Activated CD4-positive, alpha-beta T cell treated with anti-CD3 and anti-CD28 coated beads, Interleukin-2, amount 10 ng/mL, durations not matched to agents 7 days and 5 days (primary cell): ENCODE measurements around the gene MTAP. TPM values are rescaled to one million over a fixed set of nuclear protein-coding genes. Genes with fewer than 3 reads are reported as not detected.
A peak's percentile ranks its signal among the peaks of the same experiment; 100 is the strongest.

Source experiments
- CTCF ChIA-PET: fragments of 350-600 bp; sonication (Branson Sonifier 250); formaldehyde crosslinking; loops from one replicate; lab custom pipeline; 2021; ENCODE audit warnings: antibody characterized with exemption; lab: Charles Lee
- POLR2A ChIA-PET: fragments of 350-600 bp; sonication (Branson Sonifier 250); formaldehyde crosslinking; loops from one replicate; lab custom pipeline; 2021; ENCODE audit warnings: antibody characterized with exemption; lab: Charles Lee
- DNase-seq: peaks from one replicate; pipeline ENCODE4 v3.0.0-alpha.2; 2020
- H3K27ac Mint-ChIP-seq: one replicate; pipeline ENCODE4 v1.8.0; 2021; ENCODE audit warnings: mild to moderate bottlenecking, moderate library complexity, mixed read lengths
- H3K27me3 Mint-ChIP-seq: one replicate; pipeline ENCODE4 v1.8.0; 2021; ENCODE audit warnings: mixed read lengths
- H3K36me3 Mint-ChIP-seq: one replicate; pipeline ENCODE4 v1.8.0; 2021; ENCODE audit warnings: low read depth, mixed read lengths
- H3K4me1 Mint-ChIP-seq: one replicate; pipeline ENCODE4 v1.8.0; 2021; ENCODE audit warnings: mixed read lengths
- H3K4me3 Mint-ChIP-seq: one replicate; pipeline ENCODE4 v1.8.0; 2021; ENCODE audit warnings: mild to moderate bottlenecking, moderate library complexity, mixed read lengths
- H3K9me3 Mint-ChIP-seq: one replicate; pipeline ENCODE4 v1.8.0; 2021; ENCODE audit warnings: mixed read lengths
- total RNA-seq, 2 experiments: library from RNA; stranded (reverse); gene quantifications; one replicate each; pipeline ENCODE4 v1.2.3, GENCODE V29; 2021

MTAP gene
- total RNA-seq, result 10 to 100 TPM; 51.8 to 57.4 TPM

- peaks cover 21% of the 10 kb centered on the region for H3K27me3 Mint-ChIP-seq
- peak within 1 kb of the TSS; percentile 99 for H3K27ac Mint-ChIP-seq
- ChIA-PET POLR2A (interaction anchor here (0.6 kb wide), 1 partner anchor 737 kb away, joined by 4 read pairs; no protein-coding TSS in a partner anchor), CTCF (interaction anchor here (0.7 to 1.4 kb wide), 2 partner anchors 14 to 288 kb away, joined by 3 to 4 read pairs; no protein-coding TSS in a partner anchor)
- peaks cover 40% of the 10 kb centered on the region for H3K4me1 Mint-ChIP-seq
- peak within 1 kb of the TSS; percentile 99 for H3K4me3 Mint-ChIP-seq
- peaks cover 25% of the 10 kb centered on the region for H3K36me3 Mint-ChIP-seq
- H3K9me3 Mint-ChIP-seq, result no peaks in the 10 kb centered on the region
- peak; percentile 79 for DNase-seq
Observed at GRCh38 chr9:21802418-21803000, at the start of gene MTAP. Gene MTAP (plus strand): TSS chr9:21802636. CDS start chr9:21802749, 113 bp downstream.

GRCh38 chr9:21753523-21753922, 48.9 kb upstream of the MTAP start:
- H3K4me3 Mint-ChIP-seq, result no peak overlapping the region
- H3K27me3 Mint-ChIP-seq, result peaks cover 74% of the 10 kb centered on the region
- CTCF ChIA-PET, result no interaction called here
- peaks cover 2% of the 10 kb centered on the region for H3K9me3 Mint-ChIP-seq
- H3K36me3 Mint-ChIP-seq, result no peaks in the 10 kb centered on the region
- no peaks in the 10 kb centered on the region for H3K4me1 Mint-ChIP-seq
- no peak for DNase-seq
- POLR2A ChIA-PET, result no interaction called here
- no peak overlapping the region for H3K27ac Mint-ChIP-seq

GRCh38 chr9:21754741-21755140, 47.7 kb upstream of the MTAP start:
- peaks cover 2% of the 10 kb centered on the region for H3K9me3 Mint-ChIP-seq
- H3K27ac Mint-ChIP-seq, result no peak overlapping the region
- no peak for DNase-seq
- ChIA-PET CTCF (interaction anchor here (0.6 to 0.8 kb wide), 2 partner anchors 46 to 651 kb away, joined by 3 read pairs; no protein-coding TSS in a partner anchor), POLR2A (no interaction called here)
- no peaks in the 10 kb centered on the region for H3K36me3 Mint-ChIP-seq
- no peaks in the 10 kb centered on the region for H3K4me1 Mint-ChIP-seq
- H3K4me3 Mint-ChIP-seq, result no peak overlapping the region
- H3K27me3 Mint-ChIP-seq, result peaks cover 79% of the 10 kb centered on the region

GRCh38 chr9:21758540-21758939, 43.9 kb upstream of the MTAP start:
- Mint-ChIP-seq H3K27me3 (peaks cover 73% of the 10 kb centered on the region), H3K4me3 (no peak overlapping the region), H3K36me3 (peaks cover 3% of the 10 kb centered on the region), H3K9me3 (peaks cover 2% of the 10 kb centered on the region), H3K4me1 (peaks cover 21% of the 10 kb centered on the region), H3K27ac (no peak overlapping the region)
- DNase-seq, result no peak
- ChIA-PET POLR2A (no interaction called here), CTCF (no interaction called here)

- H3K4me3 Mint-ChIP-seq, result peak overlapping the region; percentile 26
- no peaks in the 10 kb centered on the region for H3K9me3 Mint-ChIP-seq
- H3K36me3 Mint-ChIP-seq, result peaks cover 10% of the 10 kb centered on the region
- H3K27ac Mint-ChIP-seq, result no peak overlapping the region
- ChIA-PET POLR2A (interaction anchor here (0.6 kb wide), 2 partner anchors 29 to 184 kb away, joined by 3 read pairs; no protein-coding TSS in a partner anchor), CTCF (no interaction called here)
- DNase-seq, result peak; percentile 70
- peaks cover 21% of the 10 kb centered on the region for H3K4me1 Mint-ChIP-seq
- H3K27me3 Mint-ChIP-seq, result peaks cover 68% of the 10 kb centered on the region
Observed at GRCh38 chr9:21761309-21761901, 41.0 kb upstream of the MTAP start.

GRCh38 chr9:21762064-21762463, 40.4 kb upstream of the MTAP start:
- peaks cover 10% of the 10 kb centered on the region for H3K36me3 Mint-ChIP-seq
- no peak overlapping the region for H3K27ac Mint-ChIP-seq
- H3K27me3 Mint-ChIP-seq, result peaks cover 70% of the 10 kb centered on the region
- POLR2A ChIA-PET, result interaction anchor here (0.6 kb wide), 1 partner anchor 30 kb away, joined by 3 read pairs; no protein-coding TSS in a partner anchor
- DNase-seq, result no peak
- CTCF ChIA-PET, result no interaction called here
- peaks cover 21% of the 10 kb centered on the region for H3K4me1 Mint-ChIP-seq
- no peak overlapping the region for H3K4me3 Mint-ChIP-seq
- H3K9me3 Mint-ChIP-seq, result no peaks in the 10 kb centered on the region

- Mint-ChIP-seq H3K9me3 (peaks cover 3% of the 10 kb centered on the region), H3K36me3 (peaks cover 10% of the 10 kb centered on the region), H3K27me3 (peaks cover 73% of the 10 kb centered on the region), H3K27ac (no peak overlapping the region), H3K4me1 (peaks cover 21% of the 10 kb centered on the region), H3K4me3 (no peak overlapping the region)
- ChIA-PET POLR2A (no interaction called here), CTCF (no interaction called here)
- DNase-seq, result no peak
Observed at GRCh38 chr9:21764846-21765245, 37.6 kb upstream of the MTAP start.

- ChIA-PET POLR2A (no interaction called here), CTCF (no interaction called here)
- Mint-ChIP-seq H3K4me3 (no peak overlapping the region), H3K27ac (no peak overlapping the region), H3K27me3 (peaks cover 74% of the 10 kb centered on the region), H3K4me1 (peaks cover 22% of the 10 kb centered on the region), H3K9me3 (peaks cover 3% of the 10 kb centered on the region), H3K36me3 (peaks cover 13% of the 10 kb centered on the region)
- no peak for DNase-seq
Observed at GRCh38 chr9:21766096-21766495, 36.3 kb upstream of the MTAP start.

GRCh38 chr9:21770871-21771560, 31.4 kb upstream of the MTAP start:
- H3K4me1 Mint-ChIP-seq, result peaks cover 9% of the 10 kb centered on the region
- peaks cover 55% of the 10 kb centered on the region for H3K27me3 Mint-ChIP-seq
- H3K4me3 Mint-ChIP-seq, result no peak overlapping the region
- peaks cover 3% of the 10 kb centered on the region for H3K9me3 Mint-ChIP-seq
- ChIA-PET CTCF (interaction anchor here (0.6 to 1.0 kb wide), 3 partner anchors 12 to 267 kb away, joined by 3 to 4 read pairs (median 3); no protein-coding TSS in a partner anchor), POLR2A (no interaction called here)
- DNase-seq, result no peak
- H3K27ac Mint-ChIP-seq, result no peak overlapping the region
- H3K36me3 Mint-ChIP-seq, result peaks cover 4% of the 10 kb centered on the region

- H3K27me3 Mint-ChIP-seq, result peaks cover 15% of the 10 kb centered on the region
- peaks cover 6% of the 10 kb centered on the region for H3K4me1 Mint-ChIP-seq
- peak; percentile 44 for DNase-seq
- ChIA-PET POLR2A (no interaction called here), CTCF (no interaction called here)
- no peak overlapping the region for H3K27ac Mint-ChIP-seq
- H3K36me3 Mint-ChIP-seq, result peaks cover 4% of the 10 kb centered on the region
- no peak overlapping the region for H3K4me3 Mint-ChIP-seq
- no peaks in the 10 kb centered on the region for H3K9me3 Mint-ChIP-seq
Observed at GRCh38 chr9:21777701-21778100, 24.7 kb upstream of the MTAP start.

- POLR2A ChIA-PET, result no interaction called here
- no peak overlapping the region for H3K4me3 Mint-ChIP-seq
- peaks cover 6% of the 10 kb centered on the region for H3K4me1 Mint-ChIP-seq
- no peak overlapping the region for H3K27ac Mint-ChIP-seq
- H3K9me3 Mint-ChIP-seq, result no peaks in the 10 kb centered on the region
- DNase-seq, result no peak
- H3K27me3 Mint-ChIP-seq, result peaks cover 17% of the 10 kb centered on the region
- peaks cover 4% of the 10 kb centered on the region for H3K36me3 Mint-ChIP-seq
- CTCF ChIA-PET, result no interaction called here
Observed at GRCh38 chr9:21778304-21778703, 24.1 kb upstream of the MTAP start.

- CTCF ChIA-PET, result interaction anchor here (0.7 kb wide), 1 partner anchor 169 kb away, joined by 3 read pairs; no protein-coding TSS in a partner anchor
- Mint-ChIP-seq H3K4me1 (peaks cover 6% of the 10 kb centered on the region), H3K9me3 (no peaks in the 10 kb centered on the region), H3K36me3 (peaks cover 4% of the 10 kb centered on the region), H3K27me3 (peaks cover 26% of the 10 kb centered on the region), H3K27ac (no peak overlapping the region), H3K4me3 (no peak overlapping the region)
- DNase-seq, result no peak
- POLR2A ChIA-PET, result no interaction called here
Observed at GRCh38 chr9:21779397-21779796, 23.0 kb upstream of the MTAP start.

- POLR2A ChIA-PET, result no interaction called here
- Mint-ChIP-seq H3K27me3 (peaks cover 44% of the 10 kb centered on the region), H3K36me3 (peaks cover 4% of the 10 kb centered on the region), H3K9me3 (no peaks in the 10 kb centered on the region), H3K4me1 (peaks cover 6% of the 10 kb centered on the region), H3K27ac (no peak overlapping the region), H3K4me3 (no peak overlapping the region)
- CTCF ChIA-PET, result interaction anchor here (0.7 kb wide), 2 partner anchors 77 to 334 kb away, joined by 3 to 4 read pairs; no protein-coding TSS in a partner anchor
- DNase-seq, result no peak
Observed at GRCh38 chr9:21781656-21782055, 20.8 kb upstream of the MTAP start.
